NB4 (cell line): ENCODE data around the gene KIF3A.

ENCODE experiments used
- MYC ChIP-seq: IDR thresholded peaks from 2 replicates; pipeline ENCODE4 v1.6.1; 2011; ENCODE audit warnings: low read depth, low read length
- POLR2A ChIP-seq: IDR thresholded peaks from 2 replicates; pipeline ENCODE4 v1.6.1; 2011; ENCODE audit warnings: mild to moderate bottlenecking; ENCODE audit not compliant: insufficient read length; ENCODE audit errors: extremely low read depth
- TF ChIP-seq, protein P1 (sequence below): IDR thresholded peaks from one replicate; pipeline ENCODE4 v1.5.1; 2012; ENCODE audit warnings: low read depth, low read length

DNA sequence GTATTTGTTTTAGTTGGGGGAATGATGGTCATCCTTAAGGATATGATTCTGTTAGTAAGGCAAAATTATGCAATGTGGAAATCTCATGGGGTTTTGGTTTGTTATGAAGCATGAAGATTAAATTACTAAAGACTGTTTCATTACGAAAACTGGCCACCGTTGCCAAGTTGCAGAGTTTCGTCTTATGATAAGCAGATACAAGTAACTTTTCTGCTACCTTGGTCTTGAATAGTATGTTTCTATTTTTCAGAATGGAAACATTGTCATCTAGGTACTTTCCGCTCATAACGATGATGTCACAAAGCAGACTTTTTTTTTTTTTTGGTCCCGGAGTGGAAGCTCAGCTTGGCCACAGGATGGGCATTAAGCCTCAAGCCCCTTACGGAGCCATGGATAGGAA, 14.1 kb upstream of the KIF3A start:
- TF ChIP-seq, protein P1, sequence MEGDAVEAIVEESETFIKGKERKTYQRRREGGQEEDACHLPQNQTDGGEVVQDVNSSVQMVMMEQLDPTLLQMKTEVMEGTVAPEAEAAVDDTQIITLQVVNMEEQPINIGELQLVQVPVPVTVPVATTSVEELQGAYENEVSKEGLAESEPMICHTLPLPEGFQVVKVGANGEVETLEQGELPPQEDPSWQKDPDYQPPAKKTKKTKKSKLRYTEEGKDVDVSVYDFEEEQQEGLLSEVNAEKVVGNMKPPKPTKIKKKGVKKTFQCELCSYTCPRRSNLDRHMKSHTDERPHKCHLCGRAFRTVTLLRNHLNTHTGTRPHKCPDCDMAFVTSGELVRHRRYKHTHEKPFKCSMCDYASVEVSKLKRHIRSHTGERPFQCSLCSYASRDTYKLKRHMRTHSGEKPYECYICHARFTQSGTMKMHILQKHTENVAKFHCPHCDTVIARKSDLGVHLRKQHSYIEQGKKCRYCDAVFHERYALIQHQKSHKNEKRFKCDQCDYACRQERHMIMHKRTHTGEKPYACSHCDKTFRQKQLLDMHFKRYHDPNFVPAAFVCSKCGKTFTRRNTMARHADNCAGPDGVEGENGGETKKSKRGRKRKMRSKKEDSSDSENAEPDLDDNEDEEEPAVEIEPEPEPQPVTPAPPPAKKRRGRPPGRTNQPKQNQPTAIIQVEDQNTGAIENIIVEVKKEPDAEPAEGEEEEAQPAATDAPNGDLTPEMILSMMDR = no peak
- no peak for TF ChIP-seq POLR2A
- TF ChIP-seq MYC = no peak
